ENCODE data around the gene ABO. TPM values are rescaled to one million over a fixed set of nuclear protein-coding genes. Genes with fewer than 3 reads are reported as not detected.
"Not testable (repeated sequence)": the region's sequence is repeated elsewhere in the genome, so short reads cannot be mapped to it uniquely, and the experiment has no call there.

The ABO gene
- total RNA-seq, 2 experiments from 2014 or later, result not detected

DNA sequence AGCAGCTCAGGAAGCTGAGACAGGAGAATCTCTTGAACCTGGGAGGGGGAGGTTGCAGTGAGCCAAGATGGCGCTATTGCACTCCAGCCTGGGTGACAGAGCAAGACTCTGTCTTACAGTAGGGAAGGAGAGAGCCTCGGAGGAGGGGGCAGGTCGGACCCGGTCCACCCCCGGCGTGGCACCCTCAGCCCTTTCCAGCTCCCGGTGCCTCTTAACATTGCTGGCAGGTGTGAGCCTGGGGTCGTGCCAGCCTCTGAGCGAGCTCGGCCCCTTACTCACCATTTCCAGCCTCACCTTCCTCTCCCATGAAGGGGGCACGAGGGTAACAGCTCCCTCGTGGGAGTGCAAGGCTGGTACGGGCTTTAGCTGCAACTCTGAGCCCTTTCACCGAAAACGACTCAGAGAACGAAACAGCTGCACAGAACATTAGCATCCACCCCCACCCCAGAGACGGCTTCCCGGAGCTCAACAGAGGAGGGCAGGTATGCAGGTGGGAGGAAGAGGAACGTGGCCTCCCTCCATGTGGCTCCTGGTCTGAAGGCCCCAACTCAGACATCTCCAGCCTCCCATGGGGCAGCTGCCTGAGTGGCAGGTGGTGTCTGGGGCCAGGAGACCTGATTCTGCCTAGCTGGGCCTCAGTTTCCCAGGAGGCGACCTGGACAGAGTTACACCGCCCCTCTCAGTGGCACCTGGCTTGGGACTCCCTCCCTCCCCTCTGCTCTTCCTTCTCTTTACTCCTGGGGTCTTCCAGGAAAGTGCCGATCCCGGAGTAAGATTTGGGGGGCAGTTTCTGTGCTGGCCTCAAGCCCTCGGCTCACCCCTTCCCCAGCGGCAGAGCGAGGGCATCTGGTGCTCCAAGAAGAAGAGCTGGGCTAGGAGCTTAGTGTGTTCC lies 28.5 kb upstream of the ABO start:
- Mint-ChIP-seq H3K36me3 (no peaks in the 10 kb centered on the region), H3K4me3 (no peak overlapping the region), H3K9me3 (no peaks in the 10 kb centered on the region), H3K27ac (no peak overlapping the region), H3K4me1 (no peaks in the 10 kb centered on the region), H3K27me3 (peaks cover 16% of the 10 kb centered on the region)
- DNase-seq, result no peak

- no peaks in the 10 kb centered on the region for H3K36me3 Mint-ChIP-seq
- no peak for DNase-seq
- H3K27ac Mint-ChIP-seq, result no peak overlapping the region
- H3K4me3 Mint-ChIP-seq, result no peak overlapping the region
- peaks cover 14% of the 10 kb centered on the region for H3K27me3 Mint-ChIP-seq
- H3K9me3 Mint-ChIP-seq, result no peaks in the 10 kb centered on the region
- H3K4me1 Mint-ChIP-seq, result no peaks in the 10 kb centered on the region
Measured at GRCh38 chr9:133301253-133302230, 26.5 kb upstream of the ABO start.

GRCh38 chr9:133299996-133300395 lies 25.0 kb upstream of the ABO start:
- H3K4me1 Mint-ChIP-seq, H3K36me3 Mint-ChIP-seq, H3K4me3 Mint-ChIP-seq, H3K27ac Mint-ChIP-seq, DNase-seq, H3K9me3 Mint-ChIP-seq: not testable (repeated sequence)
- H3K27me3 Mint-ChIP-seq, result peaks cover 14% of the 10 kb centered on the region

DNA sequence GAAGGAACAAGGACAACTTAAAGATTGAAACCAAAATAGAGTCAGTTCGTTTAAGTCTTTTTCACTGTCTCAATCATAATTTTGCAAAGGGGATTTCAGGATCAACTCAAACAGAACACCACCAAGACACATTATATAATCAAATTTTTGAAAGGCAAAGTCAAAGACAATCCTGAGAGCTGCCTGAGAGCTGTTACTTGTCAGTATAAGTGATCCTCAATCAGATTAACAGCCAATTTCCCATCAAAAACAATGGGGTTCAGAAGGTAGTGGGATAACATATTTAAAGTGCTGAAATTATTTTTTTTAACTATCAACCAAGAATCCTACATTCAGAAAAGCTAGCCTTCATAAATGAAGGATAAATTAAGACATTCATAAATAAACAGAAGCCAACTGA lies 19.3 kb upstream of the ABO start:
- Mint-ChIP-seq H3K36me3 (no peaks in the 10 kb centered on the region), H3K27ac (no peak overlapping the region), H3K4me3 (no peak overlapping the region), H3K27me3 (peaks cover 32% of the 10 kb centered on the region), H3K9me3 (peaks cover 22% of the 10 kb centered on the region), H3K4me1 (no peaks in the 10 kb centered on the region)
- no peak for DNase-seq

DNA sequence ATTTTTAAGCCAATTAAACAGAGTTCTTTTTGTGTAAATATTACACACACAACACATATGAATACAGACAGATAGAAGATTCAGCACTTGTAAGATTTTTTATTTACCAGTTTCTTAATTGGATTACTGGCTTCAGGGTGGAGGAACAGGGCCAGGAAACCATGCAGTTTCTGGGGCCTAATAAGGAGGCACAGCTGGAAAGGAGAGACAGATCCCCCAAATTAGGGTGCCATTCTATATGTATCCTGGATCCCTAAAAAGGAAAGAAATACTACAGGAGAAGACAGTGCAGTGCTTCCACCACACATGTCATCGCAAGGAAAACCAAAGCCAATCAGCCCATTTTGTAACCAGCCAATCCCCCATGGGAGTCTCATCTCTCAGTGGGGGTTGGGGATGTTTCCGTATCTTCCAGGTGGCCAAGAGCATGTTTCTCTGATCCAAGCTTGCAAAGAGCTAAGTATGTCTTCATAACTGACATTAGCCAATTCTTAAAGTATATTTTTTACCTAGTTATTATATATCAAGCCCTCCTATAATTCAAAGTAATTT lies 15.8 kb upstream of the ABO start:
- no peak for DNase-seq
- peaks cover 27% of the 10 kb centered on the region for H3K27me3 Mint-ChIP-seq
- H3K9me3 Mint-ChIP-seq, result peaks cover 28% of the 10 kb centered on the region
- no peaks in the 10 kb centered on the region for H3K4me1 Mint-ChIP-seq
- H3K27ac Mint-ChIP-seq, result no peak overlapping the region
- H3K36me3 Mint-ChIP-seq, result no peaks in the 10 kb centered on the region
- H3K4me3 Mint-ChIP-seq, result no peak overlapping the region

GRCh38 chr9:133286523-133286922 lies 11.5 kb upstream of the ABO start:
- H3K9me3 Mint-ChIP-seq, result peaks cover 23% of the 10 kb centered on the region
- H3K36me3 Mint-ChIP-seq, result no peaks in the 10 kb centered on the region
- H3K4me1 Mint-ChIP-seq, result no peaks in the 10 kb centered on the region
- no peak overlapping the region for H3K27ac Mint-ChIP-seq
- H3K4me3 Mint-ChIP-seq, result no peak overlapping the region
- peaks cover 6% of the 10 kb centered on the region for H3K27me3 Mint-ChIP-seq
- no peak for DNase-seq

DNA sequence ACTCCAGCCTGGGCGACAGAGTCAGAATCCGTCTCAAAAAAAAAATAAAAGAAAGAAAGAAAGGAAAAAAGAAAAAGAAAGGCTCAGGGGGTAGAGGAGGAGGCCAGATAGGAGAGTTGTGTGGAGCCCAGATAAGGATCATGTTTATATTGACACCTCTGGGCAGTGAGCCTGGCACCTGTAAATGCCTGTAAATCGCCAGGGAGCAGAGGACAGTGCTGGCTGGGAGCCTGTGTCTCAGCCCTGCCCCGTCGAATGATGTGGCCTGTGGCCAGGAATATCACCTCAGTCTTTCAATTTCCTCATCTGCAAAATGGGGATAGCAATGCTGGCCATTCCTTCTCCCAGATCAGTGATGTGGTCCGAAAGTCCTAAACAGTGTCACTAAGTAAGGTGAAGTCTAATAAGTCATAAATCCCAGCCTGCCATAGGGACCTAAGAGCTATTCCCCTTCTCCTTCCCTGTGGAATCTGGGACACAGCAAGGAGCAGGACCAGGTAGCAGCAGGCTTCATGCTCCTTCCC lies 10.3 kb upstream of the ABO start:
- H3K36me3 Mint-ChIP-seq, result no peaks in the 10 kb centered on the region
- H3K4me3 Mint-ChIP-seq, result no peak overlapping the region
- DNase-seq, result no peak
- no peaks in the 10 kb centered on the region for H3K4me1 Mint-ChIP-seq
- no peaks in the 10 kb centered on the region for H3K27me3 Mint-ChIP-seq
- H3K27ac Mint-ChIP-seq, result no peak overlapping the region
- peaks cover 13% of the 10 kb centered on the region for H3K9me3 Mint-ChIP-seq

GRCh38 chr9:133284362-133284761 lies 9.4 kb upstream of the ABO start:
- Mint-ChIP-seq H3K9me3 (peaks cover 6% of the 10 kb centered on the region), H3K27ac (no peak overlapping the region), H3K4me3 (no peak overlapping the region), H3K36me3 (no peaks in the 10 kb centered on the region), H3K4me1 (no peaks in the 10 kb centered on the region), H3K27me3 (peaks cover 5% of the 10 kb centered on the region)
- no peak for DNase-seq

DNA sequence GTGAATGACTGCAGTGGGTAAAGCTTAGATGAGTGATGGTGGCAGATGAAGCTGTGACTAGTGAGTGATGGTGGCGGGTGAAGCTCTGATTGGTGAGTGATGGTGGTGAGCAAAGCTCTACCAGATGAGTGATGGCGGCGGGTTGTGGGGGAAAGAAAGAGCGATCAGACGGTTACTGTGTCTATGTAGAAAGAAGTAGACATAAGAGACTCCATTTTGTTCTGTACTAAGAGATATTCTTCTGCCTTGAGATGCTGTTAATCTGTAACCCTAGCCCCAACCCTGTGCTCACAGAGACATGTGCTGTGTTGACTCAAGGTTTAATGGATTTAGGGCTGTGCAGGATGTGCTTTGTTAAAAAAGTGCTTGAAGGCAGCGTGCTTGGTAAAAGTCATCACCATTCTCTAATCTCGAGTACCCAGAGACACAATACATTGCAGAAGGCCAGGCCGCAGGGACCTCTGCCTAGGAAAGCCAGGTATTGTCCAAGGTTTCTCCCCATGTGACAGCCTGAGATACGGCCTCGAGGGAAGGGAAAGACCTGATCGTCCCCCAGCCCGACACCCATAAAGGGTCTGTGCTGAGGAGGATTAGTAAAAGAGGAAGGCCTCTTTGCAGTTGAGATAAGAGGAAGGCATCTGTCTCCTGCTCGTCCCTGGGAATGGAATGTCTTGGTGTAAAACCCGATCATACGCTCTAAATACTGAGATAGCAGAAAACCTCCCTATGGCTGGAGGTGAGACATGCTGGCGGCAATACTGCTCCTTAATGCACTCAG lies 8.4 kb upstream of the ABO start:
- H3K4me3 Mint-ChIP-seq, result not testable (repeated sequence)

GRCh38 chr9:133282464-133283238 lies 7.7 kb upstream of the ABO start:
- H3K27me3 Mint-ChIP-seq, result peaks cover 14% of the 10 kb centered on the region
- no peak overlapping the region for H3K4me3 Mint-ChIP-seq
- no peaks in the 10 kb centered on the region for H3K4me1 Mint-ChIP-seq

More for the DNA sequence above, 8.4 kb upstream of the ABO start:
- not testable (repeated sequence) for H3K9me3 Mint-ChIP-seq, H3K27me3 Mint-ChIP-seq, H3K27ac Mint-ChIP-seq, H3K36me3 Mint-ChIP-seq, DNase-seq, H3K4me1 Mint-ChIP-seq

GRCh38 chr9:133280392-133280791 lies 5.4 kb upstream of the ABO start:
- no peak for DNase-seq
- Mint-ChIP-seq H3K36me3 (peaks cover 2% of the 10 kb centered on the region), H3K4me1 (peaks cover 2% of the 10 kb centered on the region), H3K27me3 (peaks cover 33% of the 10 kb centered on the region), H3K9me3 (no peaks in the 10 kb centered on the region), H3K4me3 (no peak overlapping the region), H3K27ac (no peak overlapping the region)

More at GRCh38 chr9:133282464-133283238, 7.7 kb upstream of the ABO start:
- no peak for DNase-seq
- no peak overlapping the region for H3K27ac Mint-ChIP-seq
- no peaks in the 10 kb centered on the region for H3K36me3 Mint-ChIP-seq
- H3K9me3 Mint-ChIP-seq, result peaks cover 2% of the 10 kb centered on the region

- H3K27ac Mint-ChIP-seq, result no peak overlapping the region
- no peak overlapping the region for H3K4me3 Mint-ChIP-seq
- no peaks in the 10 kb centered on the region for H3K9me3 Mint-ChIP-seq
- H3K4me1 Mint-ChIP-seq, result peaks cover 2% of the 10 kb centered on the region
- no peak for DNase-seq
- peaks cover 45% of the 10 kb centered on the region for H3K27me3 Mint-ChIP-seq
- peaks cover 2% of the 10 kb centered on the region for H3K36me3 Mint-ChIP-seq
Measured at GRCh38 chr9:133278161-133279114, 3.4 kb upstream of the ABO start.

GRCh38 chr9:133277467-133277866 lies 2.5 kb upstream of the ABO start:
- H3K9me3 Mint-ChIP-seq, result no peaks in the 10 kb centered on the region
- peaks cover 2% of the 10 kb centered on the region for H3K4me1 Mint-ChIP-seq
- no peak for DNase-seq
- H3K4me3 Mint-ChIP-seq, result no peak overlapping the region
- peaks cover 52% of the 10 kb centered on the region for H3K27me3 Mint-ChIP-seq
- no peak overlapping the region for H3K27ac Mint-ChIP-seq
- peaks cover 2% of the 10 kb centered on the region for H3K36me3 Mint-ChIP-seq
